Neural progenitor cell (in vitro differentiated cells): Measurements from ENCODE around the gene OPN5. TPM values are rescaled to one million over a fixed set of nuclear protein-coding genes. Genes with fewer than 3 reads are reported as not detected.

ENCODE experiments used
- DNase-seq: peaks from one replicate; pipeline ENCODE4 v3.0.0-alpha.2; 2016; ENCODE audit warnings: low spot score
- H2AFZ ChIP-seq: fragments of 200-600 bp; sonication (generic); replicated peaks from 2 replicates; pipeline ENCODE4 v1.6.1; 2016; ENCODE audit warnings: antibody characterized with exemption
- H3F3A ChIP-seq: fragments of 200-600 bp; sonication (generic); 2 replicates; pipeline ENCODE4 v1.6.1; 2016; ENCODE audit warnings: antibody characterized with exemption, low read depth
- H3K27ac ChIP-seq: fragments of 200-600 bp; sonication (generic); 2 replicates; pipeline ENCODE4 v1.5.1; 2016; ENCODE audit warnings: mild to moderate bottlenecking
- H3K27me3 ChIP-seq: fragments of 200-600 bp; sonication (generic); 2 replicates; pipeline ENCODE4 v1.6.1; 2016; ENCODE audit warnings: mild to moderate bottlenecking, moderate library complexity
- H3K36me3 ChIP-seq: fragments of 200-600 bp; sonication (generic); 2 replicates; pipeline ENCODE4 v1.5.1; 2016
- H3K4me1 ChIP-seq: fragments of 200-600 bp; sonication (generic); 2 replicates; pipeline ENCODE4 v1.6.1; 2016; ENCODE audit warnings: mixed run types
- H3K4me2 ChIP-seq: fragments of 200-600 bp; sonication (generic); 2 replicates; pipeline ENCODE4 v1.6.1; 2016
- H3K4me3 ChIP-seq: fragments of 200-600 bp; sonication (generic); 2 replicates; pipeline ENCODE4 v1.5.1; 2016
- H3K79me2 ChIP-seq: fragments of 200-600 bp; sonication (generic); 2 replicates; pipeline ENCODE4 v1.6.1; 2016; ENCODE audit warnings: low read depth
- H3K9ac ChIP-seq: fragments of 200-600 bp; sonication (generic); 2 replicates; pipeline ENCODE4 v1.6.1; 2016
- H3K9me3 ChIP-seq: fragments of 200-600 bp; sonication (generic); 2 replicates; pipeline ENCODE4 v1.5.1; 2016; ENCODE audit warnings: low read depth
- H4K20me1 ChIP-seq: fragments of 200-600 bp; sonication (generic); 2 replicates; pipeline ENCODE4 v1.6.1; 2016; ENCODE audit warnings: low read depth
- H3K27ac Mint-ChIP-seq: 3 replicates; pipeline ENCODE4 v1.8.0; 2021; ENCODE audit warnings: mixed read lengths
- H3K27me3 Mint-ChIP-seq: 2 replicates; pipeline ENCODE4 v1.8.0; 2022; ENCODE audit warnings: low read depth, mild to moderate bottlenecking, inconsistent platforms, moderate library complexity, mixed read lengths; ENCODE audit not compliant: insufficient read depth
- H3K36me3 Mint-ChIP-seq: 3 replicates; pipeline ENCODE4 v1.8.0; 2021; ENCODE audit warnings: mixed read lengths
- H3K4me1 Mint-ChIP-seq: 3 replicates; pipeline ENCODE4 v1.8.0; 2021; ENCODE audit warnings: mixed read lengths
- H3K4me3 Mint-ChIP-seq: 3 replicates; pipeline ENCODE4 v1.8.0; 2021; ENCODE audit warnings: mild to moderate bottlenecking, moderate library complexity, mixed read lengths
- H3K9me3 Mint-ChIP-seq: 3 replicates; pipeline ENCODE4 v1.8.0; 2020; ENCODE audit warnings: mixed read lengths
- EZH2 ChIP-seq: fragments of 200-600 bp; sonication (generic); IDR thresholded peaks from 2 replicates; pipeline ENCODE4 v1.6.1; 2017; ENCODE audit warnings: antibody characterized with exemption, mild to moderate bottlenecking, moderate library complexity
- EZH2phosphoT487 ChIP-seq: fragments of 200-600 bp; sonication (generic); IDR thresholded peaks from 2 replicates; pipeline ENCODE4 v1.6.1; 2017; ENCODE audit warnings: antibody characterized with exemption
- total RNA-seq: library from RNA; depleted of rRNA; stranded (reverse); fragments of >200 nt; gene quantifications from 2 replicates; pipeline ENCODE4 v1.2.3, GENCODE V29; 2015; ENCODE audit warnings: low replicate concordance
- TF ChIP-seq, protein P1 (sequence below): fragments of 200-600 bp; sonication (generic); IDR thresholded peaks from 2 replicates; pipeline ENCODE4 v1.5.1; 2017; ENCODE audit warnings: antibody characterized with exemption, mild to moderate bottlenecking

The OPN5 gene
- total RNA-seq, 1 donor from 2014 or later = not detected

DNA sequence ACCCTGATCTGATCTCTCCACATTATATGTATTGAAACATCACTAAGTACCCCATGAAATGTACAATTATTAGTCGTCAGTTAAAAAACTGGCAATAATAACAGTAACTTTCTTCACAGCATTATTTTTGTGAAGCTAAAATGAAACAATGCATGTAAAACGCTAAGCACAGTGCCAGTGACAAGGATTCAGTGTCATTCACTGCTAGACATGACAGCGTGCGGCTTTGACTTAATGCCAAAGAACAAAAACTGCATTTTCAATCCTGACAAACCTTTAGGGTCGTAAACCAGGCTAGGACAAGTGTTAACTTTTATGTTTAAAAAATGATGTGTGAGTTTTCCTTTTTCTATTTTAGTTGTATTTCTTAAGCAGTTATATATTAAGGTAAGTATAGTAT lies 8.8 kb upstream of the OPN5 start:
- no peaks in the 10 kb centered on the region for H3K36me3 Mint-ChIP-seq
- Histone ChIP-seq H3K4me1 (peaks cover 24% of the 10 kb centered on the region), H3K4me3 (no peak overlapping the region), H2AFZ (no peak overlapping the region), H3K9ac (no peak overlapping the region), H3K9me3 (no peaks in the 10 kb centered on the region), H3K27me3 (no peaks in the 10 kb centered on the region), H4K20me1 (no peaks in the 10 kb centered on the region), H3K27ac (no peak overlapping the region), H3K4me2 (peak overlapping the region; percentile 43), H3F3A (peaks cover 9% of the 10 kb centered on the region), H3K79me2 (no peaks in the 10 kb centered on the region), H3K36me3 (no peaks in the 10 kb centered on the region)
- peaks cover 2% of the 10 kb centered on the region for H3K4me1 Mint-ChIP-seq
- no peak overlapping the region for H3K27ac Mint-ChIP-seq
- no peaks in the 10 kb centered on the region for H3K9me3 Mint-ChIP-seq
- no peak overlapping the region for H3K4me3 Mint-ChIP-seq
- no peaks in the 10 kb centered on the region for H3K27me3 Mint-ChIP-seq
- TF ChIP-seq EZH2phosphoT487 (no peak), EZH2 (no peak)
- TF ChIP-seq, protein P1, sequence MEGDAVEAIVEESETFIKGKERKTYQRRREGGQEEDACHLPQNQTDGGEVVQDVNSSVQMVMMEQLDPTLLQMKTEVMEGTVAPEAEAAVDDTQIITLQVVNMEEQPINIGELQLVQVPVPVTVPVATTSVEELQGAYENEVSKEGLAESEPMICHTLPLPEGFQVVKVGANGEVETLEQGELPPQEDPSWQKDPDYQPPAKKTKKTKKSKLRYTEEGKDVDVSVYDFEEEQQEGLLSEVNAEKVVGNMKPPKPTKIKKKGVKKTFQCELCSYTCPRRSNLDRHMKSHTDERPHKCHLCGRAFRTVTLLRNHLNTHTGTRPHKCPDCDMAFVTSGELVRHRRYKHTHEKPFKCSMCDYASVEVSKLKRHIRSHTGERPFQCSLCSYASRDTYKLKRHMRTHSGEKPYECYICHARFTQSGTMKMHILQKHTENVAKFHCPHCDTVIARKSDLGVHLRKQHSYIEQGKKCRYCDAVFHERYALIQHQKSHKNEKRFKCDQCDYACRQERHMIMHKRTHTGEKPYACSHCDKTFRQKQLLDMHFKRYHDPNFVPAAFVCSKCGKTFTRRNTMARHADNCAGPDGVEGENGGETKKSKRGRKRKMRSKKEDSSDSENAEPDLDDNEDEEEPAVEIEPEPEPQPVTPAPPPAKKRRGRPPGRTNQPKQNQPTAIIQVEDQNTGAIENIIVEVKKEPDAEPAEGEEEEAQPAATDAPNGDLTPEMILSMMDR = no peak
- no peak for DNase-seq

DNA sequence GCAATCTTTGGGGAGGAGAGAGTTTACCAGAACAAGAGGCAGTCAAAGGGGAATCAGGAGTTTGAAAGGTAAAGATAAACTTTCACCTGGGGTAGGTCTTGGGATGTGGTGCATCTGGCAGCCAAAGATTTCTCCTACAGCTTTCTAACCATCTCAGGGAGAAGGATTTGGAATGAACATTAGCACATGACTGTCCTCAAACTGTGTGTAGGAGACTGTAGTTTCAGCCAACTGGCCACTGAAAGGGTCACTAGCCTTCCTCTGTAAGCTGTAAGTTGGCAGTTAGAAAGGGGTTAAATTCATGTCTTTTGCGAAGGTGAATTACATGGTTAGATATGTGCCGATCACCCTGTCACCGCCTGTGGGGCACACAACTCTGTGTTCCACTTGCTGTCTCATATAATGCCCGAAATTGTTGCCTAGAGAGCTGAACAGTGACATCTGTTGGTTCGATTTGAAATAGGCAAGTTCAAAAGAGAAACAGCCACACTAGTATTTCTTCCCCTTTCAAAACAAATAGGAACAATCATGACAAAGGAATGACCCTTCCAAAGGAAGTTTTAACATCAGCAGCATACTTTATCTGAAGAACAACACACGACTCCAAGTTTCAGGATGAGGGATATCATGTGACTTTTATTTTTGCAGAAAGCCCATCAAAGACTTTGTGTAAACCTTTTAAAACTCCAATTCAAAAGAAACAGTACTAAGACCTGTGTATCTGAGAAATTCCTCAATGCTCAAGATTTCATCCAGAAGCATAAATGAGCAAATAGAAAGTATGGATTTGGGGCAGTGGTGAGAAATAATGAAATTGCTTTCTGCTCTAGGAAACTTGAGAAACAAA lies 1.1 kb upstream of the OPN5 start:
- Histone ChIP-seq H3K9ac (no peak overlapping the region), H3K79me2 (no peaks in the 10 kb centered on the region), H3K27me3 (no peaks in the 10 kb centered on the region), H3K4me1 (no peaks in the 10 kb centered on the region), H3K27ac (no peak overlapping the region), H3K4me3 (no peak overlapping the region), H2AFZ (peak overlapping the region; percentile 62), H3F3A (no peaks in the 10 kb centered on the region), H3K9me3 (no peaks in the 10 kb centered on the region), H4K20me1 (no peaks in the 10 kb centered on the region), H3K4me2 (no peak overlapping the region), H3K36me3 (no peaks in the 10 kb centered on the region)
- peak overlapping the region; percentile 76 for H3K27ac Mint-ChIP-seq
- no peak overlapping the region for H3K4me3 Mint-ChIP-seq
- no peaks in the 10 kb centered on the region for H3K27me3 Mint-ChIP-seq
- no peaks in the 10 kb centered on the region for H3K9me3 Mint-ChIP-seq
- TF ChIP-seq, protein P1 = peak; percentile 73
- no peak for TF ChIP-seq EZH2
- no peak for TF ChIP-seq EZH2phosphoT487
- H3K4me1 Mint-ChIP-seq = peaks cover 15% of the 10 kb centered on the region
- H3K36me3 Mint-ChIP-seq = no peaks in the 10 kb centered on the region
- DNase-seq = peak; percentile 66

DNA sequence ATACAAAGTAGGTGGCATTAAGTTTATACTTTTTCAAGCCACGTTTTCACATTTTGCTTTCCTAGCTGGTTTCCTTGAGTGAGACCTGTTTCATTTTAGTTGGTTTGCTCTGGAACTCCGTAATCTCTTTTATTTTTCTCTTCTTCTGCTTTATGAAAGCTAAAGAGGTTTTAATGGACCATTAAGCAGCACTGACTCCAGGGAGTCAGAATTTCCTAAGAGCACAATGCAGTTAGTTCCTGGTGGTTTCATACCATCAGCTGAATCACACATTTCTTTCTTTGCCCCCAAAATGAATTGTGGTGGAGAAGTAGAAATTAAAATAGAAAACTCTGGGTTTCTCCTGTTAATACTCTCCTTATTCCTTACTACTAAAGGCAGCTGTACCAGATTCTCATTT lies 3.4 kb downstream of the OPN5 start:
- H3K4me2 ChIP-seq = no peak overlapping the region
- no peaks in the 10 kb centered on the region for H3K4me1 ChIP-seq
- H3K4me1 Mint-ChIP-seq = peaks cover 15% of the 10 kb centered on the region
- no peak overlapping the region for H3K27ac Mint-ChIP-seq
- H3K79me2 ChIP-seq = no peaks in the 10 kb centered on the region
- H3K4me3 Mint-ChIP-seq = no peak overlapping the region
- no peak overlapping the region for H3K27ac ChIP-seq
- H3K9ac ChIP-seq = no peak overlapping the region
- no peak for TF ChIP-seq EZH2
- TF ChIP-seq, protein P1 = no peak
- no peak for TF ChIP-seq EZH2phosphoT487
- no peaks in the 10 kb centered on the region for H3F3A ChIP-seq
- no peaks in the 10 kb centered on the region for H3K9me3 Mint-ChIP-seq
- no peak for DNase-seq
- no peaks in the 10 kb centered on the region for H3K36me3 Mint-ChIP-seq
- H3K36me3 ChIP-seq = no peaks in the 10 kb centered on the region
- peaks cover 2% of the 10 kb centered on the region for H3K27me3 Mint-ChIP-seq
- H3K4me3 ChIP-seq = no peak overlapping the region
- no peaks in the 10 kb centered on the region for H3K9me3 ChIP-seq
- H2AFZ ChIP-seq = no peak overlapping the region
- H4K20me1 ChIP-seq = no peaks in the 10 kb centered on the region
- no peaks in the 10 kb centered on the region for H3K27me3 ChIP-seq
